ENCODE results near the gene NAGA. TPM values are rescaled to one million over a fixed set of nuclear protein-coding genes. Genes with fewer than 3 reads are reported as not detected.
A peak's percentile ranks its signal among the peaks of the same experiment; 100 is the strongest.
"Not testable (repeated sequence)": the region's sequence is repeated elsewhere in the genome, so short reads cannot be mapped to it uniquely, and the experiment has no call there.

Gene NAGA
- total RNA-seq, 1 donor: 42.8 TPM

DNA sequence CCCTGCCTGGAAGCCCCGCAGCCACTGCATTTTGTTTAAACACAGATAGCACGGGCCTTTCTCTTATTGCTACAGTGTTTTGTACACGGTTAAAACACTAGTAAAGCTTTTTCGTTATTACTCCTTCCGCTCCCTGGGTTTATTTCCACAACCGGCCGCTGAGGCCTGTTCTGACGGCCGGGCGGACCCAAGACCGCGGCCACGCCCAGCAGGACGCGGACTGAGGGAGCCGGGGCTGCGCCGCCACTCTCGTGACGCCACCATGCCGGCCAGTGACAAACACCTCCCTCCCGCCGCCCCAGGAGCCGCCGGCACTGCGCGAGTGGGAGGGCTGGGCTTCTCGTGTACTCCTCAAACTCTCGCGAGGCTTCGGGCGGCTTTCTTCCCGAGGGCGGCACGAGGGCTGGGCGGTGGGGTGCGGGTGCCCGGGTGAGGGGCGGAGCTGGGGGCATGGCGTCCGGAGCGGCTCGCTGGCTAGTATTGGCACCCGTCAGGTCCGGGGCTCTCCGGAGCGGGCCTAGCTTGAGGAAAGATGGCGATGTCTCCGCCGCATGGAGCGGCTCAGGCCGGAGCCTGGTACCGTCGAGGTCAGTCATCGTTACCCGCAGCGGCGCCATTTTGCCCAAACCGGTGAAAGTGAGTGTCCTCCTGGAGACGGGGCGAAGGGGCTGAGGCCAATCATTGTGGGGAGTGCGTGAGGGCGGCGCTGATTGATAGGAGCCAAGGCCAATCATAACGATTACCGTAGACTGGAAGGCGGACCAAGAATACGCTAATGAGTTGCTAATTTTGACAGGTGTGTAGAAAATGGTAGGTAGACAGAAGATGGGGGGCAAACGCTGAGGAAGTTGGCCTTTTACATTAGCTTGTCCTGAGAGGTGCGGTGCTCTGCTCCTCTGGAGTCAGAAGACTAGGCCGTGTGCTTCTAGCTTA lies 9.0 kb upstream of the NAGA start, which contains the start of gene SMDT1:
Gene SMDT1 (plus strand): TSS at position 382 of the 933 bp plus-strand sequence. CDS start 69 bp downstream, at position 451.
- Histone ChIP-seq H3K27me3 (ENCODE audit: insufficient read depth, low read length) (no peaks in the 10 kb centered on the region), H3K4me1 (ENCODE audit: insufficient read depth, low read length) (peaks cover 39% of the 10 kb centered on the region), H3K9me3 (ENCODE audit: low read depth, low read length) (no peaks in the 10 kb centered on the region), H3K4me3 (ENCODE audit: low read length) (peak within 1 kb of the TSS; percentile 73)

DNA sequence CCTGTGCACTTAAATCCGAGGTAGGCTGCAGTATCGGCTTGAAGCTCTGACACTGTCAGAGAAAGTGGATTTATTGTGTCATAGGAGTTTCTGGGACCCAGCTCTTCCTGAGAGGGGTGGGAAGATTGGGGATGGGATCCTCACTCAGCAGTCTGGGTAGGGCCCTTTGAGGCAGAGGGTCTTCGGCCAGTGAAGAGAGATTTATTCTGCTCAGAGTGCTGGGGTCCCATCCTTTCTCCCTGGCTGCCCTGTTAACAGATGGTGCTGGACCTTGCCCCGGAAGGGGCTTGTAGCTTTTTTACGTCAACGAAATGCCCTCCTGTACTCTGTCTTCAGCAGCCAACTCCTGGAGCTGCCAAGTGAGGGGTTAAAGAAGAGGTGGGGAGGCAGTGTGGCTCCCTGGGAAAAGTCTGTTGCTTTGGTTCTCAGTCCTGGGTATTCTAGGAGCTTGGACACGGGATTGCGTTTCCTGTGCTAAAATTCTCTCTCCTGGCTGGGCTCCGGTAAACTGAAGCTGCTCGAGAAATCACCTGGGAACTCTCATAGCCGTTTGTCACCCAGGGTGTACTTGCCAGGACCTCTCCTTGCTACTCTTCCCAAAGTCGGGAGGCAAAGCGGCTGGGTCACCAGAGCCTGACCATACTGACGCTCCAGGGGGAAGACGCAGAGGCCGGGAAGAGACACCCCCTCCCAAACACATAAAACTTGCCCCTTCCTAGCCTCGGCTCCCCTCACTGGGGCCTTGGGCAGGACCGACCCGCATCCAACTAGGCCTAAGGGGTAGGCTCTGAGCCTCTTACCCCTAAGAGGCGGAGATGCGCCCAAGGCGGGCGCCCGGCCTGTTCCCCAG lies 8.1 kb upstream of the NAGA start:
- no peaks in the 10 kb centered on the region for H3K9me3 ChIP-seq (ENCODE audit: low read depth, low read length)
- H3K27me3 ChIP-seq (ENCODE audit: insufficient read depth, low read length): no peaks in the 10 kb centered on the region
- H3K4me3 ChIP-seq (ENCODE audit: low read length): peak overlapping the region; percentile 73
- peaks cover 46% of the 10 kb centered on the region for H3K4me1 ChIP-seq (ENCODE audit: insufficient read depth, low read length)

DNA sequence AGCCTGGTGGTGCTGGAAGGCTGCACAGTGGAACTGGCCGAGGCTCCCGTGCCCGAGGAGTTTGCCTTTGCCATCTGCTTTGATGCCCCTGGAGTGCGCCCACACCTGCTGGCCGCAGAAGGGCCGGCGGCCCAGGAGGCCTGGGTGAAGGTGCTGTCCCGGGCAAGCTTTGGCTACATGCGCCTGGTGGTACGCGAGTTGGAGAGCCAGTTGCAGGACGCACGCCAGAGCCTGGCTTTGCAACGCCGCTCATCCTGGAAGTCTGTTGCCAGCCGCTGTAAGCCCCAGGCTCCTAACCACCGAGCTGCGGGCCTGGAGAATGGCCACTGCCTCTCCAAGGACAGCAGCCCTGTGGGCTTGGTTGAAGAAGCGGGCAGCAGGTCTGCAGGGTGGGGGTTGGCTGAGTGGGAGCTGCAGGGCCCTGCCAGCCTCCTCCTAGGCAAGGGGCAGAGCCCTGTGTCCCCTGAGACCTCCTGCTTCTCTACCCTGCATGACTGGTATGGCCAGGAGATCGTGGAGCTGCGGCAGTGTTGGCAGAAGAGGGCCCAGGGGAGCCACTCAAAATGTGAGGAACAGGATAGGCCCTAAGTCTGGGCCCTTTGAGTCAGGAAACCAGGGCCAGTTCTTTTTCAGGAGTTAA lies 7.0 kb upstream of the NAGA start:
- H3K4me1 ChIP-seq (ENCODE audit: insufficient read depth, low read length): peaks cover 49% of the 10 kb centered on the region
- H3K4me3 ChIP-seq (ENCODE audit: low read length): no peak overlapping the region
- no peaks in the 10 kb centered on the region for H3K27me3 ChIP-seq (ENCODE audit: insufficient read depth, low read length)
- H3K9me3 ChIP-seq (ENCODE audit: low read depth, low read length): no peaks in the 10 kb centered on the region

DNA sequence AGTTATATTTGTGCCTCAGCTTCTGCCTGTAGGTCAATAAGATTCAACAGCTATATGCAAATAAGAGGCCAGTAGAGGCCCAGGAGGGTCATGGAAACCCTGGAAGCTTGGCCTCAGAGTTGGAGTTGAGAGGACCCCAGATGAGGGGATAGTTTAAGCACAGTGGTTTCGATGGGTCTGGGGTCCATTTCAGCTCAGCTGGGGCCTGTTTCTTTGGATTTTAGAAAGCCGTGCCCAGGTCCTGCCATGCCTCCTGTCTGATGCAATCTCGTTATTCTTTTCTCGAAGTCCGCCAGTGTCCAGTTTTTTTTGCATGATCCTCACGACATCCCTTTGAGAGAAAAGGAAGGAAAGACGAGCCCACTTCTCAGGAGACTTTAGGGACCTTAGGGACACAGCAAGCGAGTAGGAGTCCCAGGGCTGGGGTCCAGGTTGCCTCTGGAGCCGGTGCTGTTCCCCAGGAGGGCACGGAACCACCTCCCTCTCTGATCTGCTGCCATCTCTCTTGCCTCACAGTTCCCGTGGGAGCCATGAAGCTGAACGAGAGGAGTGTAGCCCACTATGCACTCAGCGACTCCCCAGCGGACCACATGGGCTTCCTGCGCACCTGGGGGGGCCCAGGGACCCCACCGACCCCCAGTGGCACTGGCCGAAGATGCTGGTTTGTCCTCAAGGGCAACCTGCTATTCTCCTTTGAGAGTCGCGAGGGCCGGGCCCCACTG lies 6.3 kb upstream of the NAGA start:
- no peaks in the 10 kb centered on the region for H3K27me3 ChIP-seq (ENCODE audit: insufficient read depth, low read length)
- H3K4me1 ChIP-seq (ENCODE audit: insufficient read depth, low read length): peaks cover 47% of the 10 kb centered on the region
- no peak overlapping the region for H3K4me3 ChIP-seq (ENCODE audit: low read length)
- no peaks in the 10 kb centered on the region for H3K9me3 ChIP-seq (ENCODE audit: low read depth, low read length)

DNA sequence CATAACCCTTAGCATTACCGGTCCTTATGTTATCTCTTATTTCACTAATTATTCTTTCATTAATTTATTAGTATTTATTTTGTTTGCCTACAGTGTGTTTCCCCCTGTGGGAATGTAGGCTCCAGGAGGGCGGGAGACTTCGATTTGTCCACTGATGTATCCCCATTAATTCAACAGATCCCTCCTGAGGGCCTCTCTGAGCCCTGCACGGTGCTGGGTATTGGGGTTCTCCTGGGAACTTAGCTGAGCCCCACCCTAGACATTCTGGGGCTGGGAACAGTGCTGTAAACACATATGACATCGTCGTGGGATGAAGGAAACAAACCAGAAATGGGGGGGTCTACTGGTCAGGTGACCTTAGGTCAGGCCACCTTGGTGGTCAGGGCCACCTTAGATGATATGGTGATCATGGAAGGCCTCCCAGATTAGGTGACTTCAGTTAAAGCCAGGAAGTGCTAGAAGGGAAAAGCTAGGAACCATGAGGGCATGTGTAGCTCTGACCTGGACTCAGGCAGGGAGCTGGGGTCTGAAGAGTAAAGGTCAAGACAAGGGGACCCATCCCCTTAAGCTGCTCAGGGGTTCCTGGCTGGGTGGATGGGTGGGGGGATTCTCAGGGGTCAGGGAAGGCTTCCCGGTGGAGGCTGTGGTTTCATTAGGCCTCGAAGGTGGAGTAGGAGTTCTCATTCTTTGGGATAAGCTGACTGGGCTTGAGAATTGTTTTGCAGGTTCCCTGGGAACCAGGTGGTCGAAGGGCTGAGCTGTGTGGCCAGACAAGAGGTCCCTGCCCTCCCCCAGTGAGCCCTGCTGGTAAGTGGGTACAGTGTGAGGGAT lies 4.4 kb upstream of the NAGA start:
- H3K4me3 ChIP-seq (ENCODE audit: low read length): peak overlapping the region; percentile 45

DNA sequence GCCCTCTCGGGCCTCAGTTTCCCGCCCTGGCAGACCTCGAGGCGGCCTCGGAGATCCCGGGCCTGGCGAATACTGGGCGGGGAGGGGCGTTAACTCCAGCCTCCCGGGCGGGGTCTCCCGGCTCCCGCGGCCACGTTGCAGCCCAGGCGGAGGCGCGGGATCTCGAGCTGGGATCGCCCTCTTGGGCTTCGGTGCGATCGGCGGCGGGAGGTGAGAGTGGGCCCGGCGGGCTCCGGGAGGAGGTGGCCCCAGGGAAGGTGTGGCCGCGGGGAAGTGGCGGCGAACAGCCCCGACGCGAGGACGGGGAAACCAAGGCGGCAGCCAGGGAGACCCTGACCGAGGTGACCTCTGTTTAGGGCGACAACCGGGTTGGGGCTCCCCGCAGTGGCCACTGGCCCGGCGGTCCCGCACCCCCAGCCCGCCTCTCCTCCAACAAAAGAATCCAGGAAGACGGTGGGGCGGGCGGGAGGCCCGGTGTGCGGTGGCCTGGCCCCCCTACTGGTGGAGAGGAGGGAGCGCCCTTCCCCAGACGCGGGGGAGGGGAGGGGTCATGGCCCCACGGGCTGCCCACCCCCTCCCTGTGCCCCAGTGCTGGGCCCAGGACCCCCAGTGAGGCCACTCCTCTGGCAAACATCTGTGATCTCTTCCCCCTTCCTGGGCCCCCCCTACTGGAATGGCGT lies 3.7 kb upstream of the NAGA start, which contains the start of gene PHETA2:
Gene PHETA2 (plus strand): TSS at position 117 of the 680 bp plus-strand sequence. CDS start 3,046 bp downstream, outside the sequence.
- peak within 1 kb of the TSS; percentile 45 for H3K4me3 ChIP-seq (ENCODE audit: low read length)
- no peaks in the 10 kb centered on the region for H3K9me3 ChIP-seq (ENCODE audit: low read depth, low read length)
- H3K27me3 ChIP-seq (ENCODE audit: insufficient read depth, low read length): no peaks in the 10 kb centered on the region
- H3K4me1 ChIP-seq (ENCODE audit: insufficient read depth, low read length): peaks cover 54% of the 10 kb centered on the region

More for the DNA sequence above, 4.4 kb upstream of the NAGA start:
- H3K9me3 ChIP-seq (ENCODE audit: low read depth, low read length): no peaks in the 10 kb centered on the region
- no peaks in the 10 kb centered on the region for H3K27me3 ChIP-seq (ENCODE audit: insufficient read depth, low read length)
- peaks cover 46% of the 10 kb centered on the region for H3K4me1 ChIP-seq (ENCODE audit: insufficient read depth, low read length)

DNA sequence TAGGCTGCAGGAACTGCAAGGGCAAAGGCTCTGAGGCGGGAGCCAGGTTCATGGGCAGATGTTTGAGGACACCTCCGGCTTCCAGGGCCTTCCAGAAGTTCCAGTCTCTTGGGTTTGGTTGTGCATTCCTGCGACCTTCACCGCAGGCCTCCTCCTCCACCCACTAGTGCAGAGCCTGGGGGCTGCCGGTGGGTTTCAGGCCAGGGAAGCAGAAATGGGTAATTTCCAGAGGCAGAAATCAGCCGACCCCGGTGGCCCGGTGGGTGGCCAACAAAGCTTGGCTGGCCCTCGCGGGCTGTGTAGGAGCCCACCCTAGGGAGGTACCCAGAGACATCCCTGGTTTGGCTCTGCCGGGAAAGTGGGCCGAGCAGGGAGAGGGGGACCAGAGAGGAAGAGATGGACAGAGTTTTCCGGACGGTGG lies 3.0 kb upstream of the NAGA start:
- Histone ChIP-seq H3K9me3 (ENCODE audit: low read depth, low read length) (no peaks in the 10 kb centered on the region), H3K4me1 (ENCODE audit: insufficient read depth, low read length) (peaks cover 55% of the 10 kb centered on the region), H3K27me3 (ENCODE audit: insufficient read depth, low read length) (no peaks in the 10 kb centered on the region), H3K4me3 (ENCODE audit: low read length) (peak overlapping the region; percentile 45)

DNA sequence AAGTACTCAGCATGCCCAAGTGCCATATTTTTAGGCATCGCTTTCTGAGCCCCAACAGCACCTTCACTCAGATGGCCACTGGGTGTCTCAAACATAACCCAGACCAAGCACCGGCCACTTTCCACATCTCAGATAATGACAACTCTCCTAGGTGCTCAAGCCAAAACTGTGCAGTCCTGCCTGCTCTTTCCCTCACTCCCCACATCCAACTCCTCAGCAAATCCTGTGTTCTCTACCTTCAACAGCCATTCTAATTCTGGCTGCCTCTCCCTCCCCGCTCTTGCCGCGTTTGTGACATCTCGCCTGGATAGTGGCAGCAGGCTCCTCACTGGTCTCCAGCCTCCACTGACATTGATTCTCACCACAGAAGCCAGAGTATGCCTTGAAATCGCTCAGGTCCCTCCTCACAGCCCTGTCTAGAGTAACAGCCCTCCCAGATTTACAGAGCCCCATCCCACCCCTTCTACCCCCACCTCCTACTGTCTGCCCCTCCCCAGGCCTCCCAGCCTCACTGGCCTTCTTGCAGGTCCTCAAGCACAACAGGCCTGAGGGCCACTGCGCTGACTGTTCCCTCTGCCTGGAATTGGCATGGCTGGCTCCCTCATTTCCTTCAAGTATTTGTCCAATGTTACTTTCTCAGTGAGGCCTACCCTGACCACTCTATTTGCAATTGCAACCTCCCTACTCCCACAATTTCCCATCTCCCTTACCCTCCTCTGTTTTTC lies 2.2 kb upstream of the NAGA start:
- Histone ChIP-seq H3K27me3 (ENCODE audit: insufficient read depth, low read length) (no peaks in the 10 kb centered on the region), H3K9me3 (ENCODE audit: low read depth, low read length) (no peaks in the 10 kb centered on the region), H3K4me3 (ENCODE audit: low read length) (no peak overlapping the region), H3K4me1 (ENCODE audit: insufficient read depth, low read length) (peaks cover 48% of the 10 kb centered on the region)

DNA sequence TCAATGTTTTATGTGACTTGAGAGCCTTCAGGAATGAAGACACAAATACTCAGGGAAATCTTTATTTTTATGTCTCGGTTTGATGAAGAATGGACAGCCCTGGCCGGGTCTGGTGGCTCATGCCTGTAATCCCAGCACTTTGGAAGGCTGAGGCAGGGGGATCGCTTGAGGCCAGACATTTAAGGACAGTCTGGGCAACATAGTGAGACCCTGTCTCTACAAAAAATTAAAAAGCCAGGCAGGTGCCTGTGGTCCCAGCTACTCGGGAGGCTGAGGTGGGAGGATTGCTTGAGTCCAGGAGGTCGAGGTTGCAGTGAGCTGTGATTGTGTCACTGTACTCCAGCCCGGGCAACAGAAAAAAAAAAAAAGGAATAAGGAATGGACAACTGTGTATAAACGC lies 896 bp upstream of the NAGA start:
- not testable (repeated sequence) for H3K4me3 ChIP-seq (ENCODE audit: low read length); H3K27me3 ChIP-seq (ENCODE audit: insufficient read depth, low read length); H3K9me3 ChIP-seq (ENCODE audit: low read depth, low read length)
- peaks cover 48% of the 10 kb centered on the region for H3K4me1 ChIP-seq (ENCODE audit: insufficient read depth, low read length)

DNA sequence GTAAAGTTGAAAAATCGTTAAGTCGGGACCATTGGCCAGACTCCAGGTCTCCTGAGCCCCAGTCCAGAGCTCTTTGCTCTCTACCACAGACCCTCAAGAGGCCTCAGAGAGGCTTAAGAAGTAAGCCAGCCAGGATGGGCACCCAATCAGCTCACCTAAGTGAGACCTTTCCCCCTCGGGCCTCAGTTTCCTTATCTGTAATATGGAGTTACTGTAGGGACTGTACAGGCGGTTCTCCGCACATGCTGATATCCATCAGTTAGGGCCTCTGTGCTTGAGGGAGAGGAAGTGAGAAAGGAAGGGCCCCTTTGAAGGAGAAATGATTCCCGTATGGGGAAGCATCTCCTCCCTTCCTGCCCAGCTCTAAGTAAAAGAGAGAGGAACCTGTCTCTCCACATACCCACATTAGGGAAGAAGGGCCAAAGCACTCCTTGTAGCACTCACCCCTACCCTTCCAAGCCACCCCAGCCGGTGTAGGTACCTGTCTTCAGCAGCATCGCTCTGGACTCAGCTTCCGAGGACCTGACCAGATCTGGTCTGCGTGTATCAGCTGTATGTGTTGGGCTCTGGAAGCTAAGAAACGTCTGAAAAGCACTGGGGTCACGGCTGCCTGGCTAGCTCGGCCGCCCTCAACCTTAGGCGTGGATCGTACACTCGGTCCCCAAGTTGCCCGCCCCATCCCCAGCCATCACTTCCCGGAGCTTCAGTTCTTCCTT lies 653 bp downstream of the NAGA start:
- peak overlapping the region; percentile 71 for H3K4me3 ChIP-seq (ENCODE audit: low read length)
- no peaks in the 10 kb centered on the region for H3K9me3 ChIP-seq (ENCODE audit: low read depth, low read length)
- peaks cover 44% of the 10 kb centered on the region for H3K4me1 ChIP-seq (ENCODE audit: insufficient read depth, low read length)
- H3K27me3 ChIP-seq (ENCODE audit: insufficient read depth, low read length): no peaks in the 10 kb centered on the region

DNA sequence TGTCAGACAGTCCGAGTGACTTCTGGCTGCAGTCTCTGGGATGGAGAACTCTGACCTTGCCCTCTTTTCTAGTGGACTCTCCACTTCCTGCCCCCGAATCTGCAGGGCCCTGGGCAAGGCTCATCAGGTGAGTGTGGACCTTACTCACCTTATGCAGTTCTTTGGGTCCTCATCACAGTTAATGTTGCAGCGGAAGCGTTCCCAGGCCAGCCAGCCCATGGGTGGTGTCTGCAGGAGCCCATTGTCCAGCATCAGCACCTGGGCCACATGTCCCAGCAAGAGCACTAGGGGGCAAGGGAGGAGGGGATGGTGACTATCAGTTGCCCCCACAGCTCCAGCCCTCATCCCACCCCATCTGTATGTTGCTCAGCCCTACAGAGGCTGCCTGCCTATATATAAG lies 2.3 kb downstream of the NAGA start:
- no peak overlapping the region for H3K4me3 ChIP-seq (ENCODE audit: low read length)
- H3K9me3 ChIP-seq (ENCODE audit: low read depth, low read length): no peaks in the 10 kb centered on the region
- H3K27me3 ChIP-seq (ENCODE audit: insufficient read depth, low read length): no peaks in the 10 kb centered on the region
- H3K4me1 ChIP-seq (ENCODE audit: insufficient read depth, low read length): peaks cover 31% of the 10 kb centered on the region

DNA sequence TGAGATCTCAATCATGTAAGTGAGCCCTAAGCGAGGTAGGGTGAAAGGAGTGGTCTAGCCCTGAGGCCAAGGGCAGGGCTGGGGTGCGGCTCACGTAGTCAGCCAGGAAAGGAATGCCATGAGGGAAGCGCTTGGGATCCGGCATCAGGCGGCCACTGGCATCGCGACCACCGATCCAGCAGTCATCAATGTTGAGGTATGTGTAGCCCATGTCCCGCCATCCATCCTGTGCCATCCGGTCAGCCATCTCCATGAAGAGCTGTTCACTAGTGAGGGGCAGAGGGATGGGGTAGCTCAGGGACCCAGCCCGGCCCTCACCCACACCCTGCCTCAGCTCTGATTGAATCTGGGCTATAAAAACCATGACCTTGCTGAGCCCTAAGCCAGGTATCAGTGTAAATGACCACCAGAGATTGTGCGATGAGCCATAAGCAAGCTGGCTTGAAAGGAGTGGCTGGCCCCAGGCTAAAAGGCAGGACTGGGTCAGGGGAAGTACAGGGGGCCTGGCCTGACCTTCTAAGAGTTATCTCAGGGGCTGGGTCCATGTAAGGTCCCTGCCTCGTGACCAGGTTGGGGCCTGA lies 2.9 kb downstream of the NAGA start:
- Histone ChIP-seq H3K4me3 (ENCODE audit: low read length) (no peak overlapping the region), H3K4me1 (ENCODE audit: insufficient read depth, low read length) (peaks cover 31% of the 10 kb centered on the region), H3K9me3 (ENCODE audit: low read depth, low read length) (no peaks in the 10 kb centered on the region), H3K27me3 (ENCODE audit: insufficient read depth, low read length) (no peaks in the 10 kb centered on the region)
